ENCODE data around the gene PDF.

PDF gene

DNA sequence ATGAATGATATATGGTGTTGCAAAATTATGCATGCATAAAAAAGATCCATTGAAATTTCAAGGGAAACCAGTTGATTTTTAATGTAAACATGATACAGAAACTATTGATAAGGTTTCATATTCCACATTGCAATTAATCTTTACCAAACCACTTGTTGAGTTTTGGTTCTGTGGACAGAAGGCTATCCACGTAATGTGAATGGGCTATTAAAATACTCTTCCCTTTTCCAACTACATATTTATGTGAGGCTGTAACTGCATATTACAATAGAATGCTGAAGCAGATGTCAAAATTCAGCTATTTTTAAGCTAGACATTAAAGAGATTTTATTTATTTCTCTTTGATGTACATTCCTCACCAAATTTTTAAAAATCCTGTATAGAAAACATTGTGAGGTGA lies 53.0 kb downstream of the PDF start:
- ATAC-seq, result no peak

More for the DNA sequence above, 53.0 kb downstream of the PDF start:
- no peak for DNase-seq
